SIG-M5 treated with dmso at 0.1 percent for 504 hours (cell line): ENCODE data around the gene NPIPB4.
"Not testable (repeated sequence)": the region's sequence is repeated elsewhere in the genome, so short reads cannot be mapped to it uniquely, and the experiment has no call there.

Source experiments
- DNase-seq: peaks from one replicate; lab custom pipeline; 2025; ENCODE audit not compliant: unreplicated experiment; lab: John Stamatoyannopoulos, UW

Gene NPIPB4

GRCh38 chr16:21857656-21858055 is at the start of gene NPIPB4:
NPIPB4 (minus strand) TSS chr16:21857756; CDS start chr16:21857378, 378 bp downstream.
- not testable (repeated sequence) for DNase-seq

- DNase-seq = not testable (repeated sequence)
Observed at GRCh38 chr16:21898998-21899397, 41.4 kb upstream of the NPIPB4 start.

- not testable (repeated sequence) for DNase-seq
Observed at GRCh38 chr16:21881988-21882387, 24.4 kb upstream of the NPIPB4 start.

GRCh38 chr16:21837186-21837585 is 20.4 kb downstream of the NPIPB4 start:
- DNase-seq = not testable (repeated sequence)

GRCh38 chr16:21836334-21836733 is 21.2 kb downstream of the NPIPB4 start:
- DNase-seq = not testable (repeated sequence)

- not testable (repeated sequence) for DNase-seq
Observed at GRCh38 chr16:21835747-21836146, 21.8 kb downstream of the NPIPB4 start.

GRCh38 chr16:21834211-21834610 is 23.3 kb downstream of the NPIPB4 start:
- DNase-seq = not testable (repeated sequence)

- DNase-seq = not testable (repeated sequence)
Observed at GRCh38 chr16:21829929-21830328, 27.6 kb downstream of the NPIPB4 start.

- not testable (repeated sequence) for DNase-seq
Observed at GRCh38 chr16:21826067-21826706, 31.4 kb downstream of the NPIPB4 start.

GRCh38 chr16:21825526-21825925 is 32.0 kb downstream of the NPIPB4 start:
- not testable (repeated sequence) for DNase-seq

- DNase-seq = not testable (repeated sequence)
Observed at GRCh38 chr16:21823258-21823657, 34.3 kb downstream of the NPIPB4 start.

- not testable (repeated sequence) for DNase-seq
Observed at GRCh38 chr16:21820908-21821465, 36.6 kb downstream of the NPIPB4 start.

GRCh38 chr16:21820028-21820907 is 37.3 kb downstream of the NPIPB4 start:
- peak; percentile 59 for DNase-seq

GRCh38 chr16:21819617-21820016 is 37.9 kb downstream of the NPIPB4 start:
- not testable (repeated sequence) for DNase-seq

GRCh38 chr16:21817012-21817411 is 40.5 kb downstream of the NPIPB4 start:
- not testable (repeated sequence) for DNase-seq

GRCh38 chr16:21815694-21816093 is 41.9 kb downstream of the NPIPB4 start:
- not testable (repeated sequence) for DNase-seq

- DNase-seq = not testable (repeated sequence)
Observed at GRCh38 chr16:21802375-21802663, 55.2 kb downstream of the NPIPB4 start.

GRCh38 chr16:21801538-21802374 is 55.8 kb downstream of the NPIPB4 start:
- DNase-seq = peak; percentile 20

GRCh38 chr16:21798601-21799000 is 59.0 kb downstream of the NPIPB4 start:
- not testable (repeated sequence) for DNase-seq

- DNase-seq = not testable (repeated sequence)
Observed at GRCh38 chr16:21793310-21793709, 64.2 kb downstream of the NPIPB4 start.

GRCh38 chr16:21790506-21790905 is 67.0 kb downstream of the NPIPB4 start:
- DNase-seq = not testable (repeated sequence)
